Fibroblast of lung (primary cell): ENCODE results near the gene ARHGAP44.

Experiments used
- EZH2 ChIP-seq: IDR thresholded peaks from 2 replicates; pipeline ENCODE4 v1.5.1; 2012; ENCODE audit warnings: low read length, control low read depth, mild to moderate bottlenecking; ENCODE audit errors: missing control alignments
- TF ChIP-seq, protein P1 (sequence below), 2 donors: IDR thresholded peaks in 1 of 2; conservative IDR thresholded peaks in 1 of 2; 1 replicate in 1 of 2; 2 replicates in 1 of 2; pipeline ENCODE4 v1.5.1; 2011 to 2012; ENCODE audit warnings: low read length in 2 of 2, control low read depth in 1 of 2, inconsistent platforms in 1 of 2, low read depth in 1 of 2, mild to moderate bottlenecking in 1 of 2

DNA sequence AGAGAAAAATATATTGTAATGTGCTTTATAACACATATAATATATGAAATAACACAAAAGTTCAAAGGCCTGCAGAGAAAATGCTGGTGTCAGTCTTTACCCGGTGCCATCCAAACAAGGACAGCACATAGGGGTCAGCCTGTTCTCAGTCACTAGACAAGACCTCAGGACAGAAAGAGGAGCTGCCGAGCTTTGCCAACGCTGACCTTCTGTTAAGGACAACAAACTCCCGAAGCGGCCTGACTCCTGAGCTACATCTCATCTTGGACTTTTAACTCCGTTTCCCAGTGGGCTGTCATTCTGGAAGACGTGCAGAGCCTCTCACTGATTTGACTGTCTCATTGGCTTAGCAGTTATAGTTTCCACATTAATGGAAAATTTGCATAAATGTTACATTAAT, 221.7 kb downstream of the ARHGAP44 start:
- TF ChIP-seq, protein P1, sequence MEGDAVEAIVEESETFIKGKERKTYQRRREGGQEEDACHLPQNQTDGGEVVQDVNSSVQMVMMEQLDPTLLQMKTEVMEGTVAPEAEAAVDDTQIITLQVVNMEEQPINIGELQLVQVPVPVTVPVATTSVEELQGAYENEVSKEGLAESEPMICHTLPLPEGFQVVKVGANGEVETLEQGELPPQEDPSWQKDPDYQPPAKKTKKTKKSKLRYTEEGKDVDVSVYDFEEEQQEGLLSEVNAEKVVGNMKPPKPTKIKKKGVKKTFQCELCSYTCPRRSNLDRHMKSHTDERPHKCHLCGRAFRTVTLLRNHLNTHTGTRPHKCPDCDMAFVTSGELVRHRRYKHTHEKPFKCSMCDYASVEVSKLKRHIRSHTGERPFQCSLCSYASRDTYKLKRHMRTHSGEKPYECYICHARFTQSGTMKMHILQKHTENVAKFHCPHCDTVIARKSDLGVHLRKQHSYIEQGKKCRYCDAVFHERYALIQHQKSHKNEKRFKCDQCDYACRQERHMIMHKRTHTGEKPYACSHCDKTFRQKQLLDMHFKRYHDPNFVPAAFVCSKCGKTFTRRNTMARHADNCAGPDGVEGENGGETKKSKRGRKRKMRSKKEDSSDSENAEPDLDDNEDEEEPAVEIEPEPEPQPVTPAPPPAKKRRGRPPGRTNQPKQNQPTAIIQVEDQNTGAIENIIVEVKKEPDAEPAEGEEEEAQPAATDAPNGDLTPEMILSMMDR (conservative IDR thresholded peaks at IDR 0.05 in 1 of 2, IDR thresholded peaks at IDR 0.05 in 1 of 2; ENCODE audit: low read depth in 1 of 2, low read length in 2 of 2), result no peak
- TF ChIP-seq EZH2, result no peak
